ENCODE results near the gene BRIP1. TPM values are rescaled to one million over a fixed set of nuclear protein-coding genes. Genes with fewer than 3 reads are reported as not detected.

The BRIP1 gene
- total and polyA plus RNA-seq, 2 donors (not counting 3 experiments of a cell fraction or from before 2014, with no cell fraction given): 1.8 to 12.1 TPM

- Histone ChIP-seq H3K9ac (replicated peaks; ENCODE audit: extremely low read depth, insufficient read depth, low read length) (no peak overlapping the region), H4K20me1 (replicated peaks; ENCODE audit: control insufficient read depth, extremely low read depth, insufficient read depth, low read length) (no peaks in the 10 kb centered on the region), H3K4me1 (ENCODE audit: control insufficient read depth, extremely low read depth, insufficient read depth, low read length) (no peaks in the 10 kb centered on the region), H2AFZ (ENCODE audit: low read depth, low read length) (no peak overlapping the region), H3K27me3 (ENCODE audit: control insufficient read depth in 2 of 2, insufficient read depth in 2 of 2, low read length in 2 of 2) (no peaks in the 10 kb centered on the region), H3K4me3 (replicated peaks in 1 of 3; ENCODE audit: insufficient read depth in 1 of 3, low read depth in 1 of 3, low read length in 3 of 3) (no peak overlapping the region), H3K27ac (ENCODE audit: insufficient read depth, low read depth, low read length) (no peak overlapping the region), H3K36me3 (ENCODE audit: control insufficient read depth in 2 of 2, extremely low read depth in 1 of 2, insufficient read depth in 2 of 2, low read length in 2 of 2) (peaks cover 0 to 2% of the 10 kb centered on the region in 2 experiments), H3K4me2 (ENCODE audit: insufficient read depth, low read length) (no peak overlapping the region), H3K9me1 (replicated peaks; ENCODE audit: control insufficient read depth, extremely low read depth, insufficient read depth, low read length) (no peaks in the 10 kb centered on the region), H3K79me2 (ENCODE audit: control insufficient read depth, insufficient read depth, low read length) (no peaks in the 10 kb centered on the region), H3K9me3 (replicated peaks; ENCODE audit: control insufficient read depth, insufficient read depth, low read length) (no peaks in the 10 kb centered on the region)
- no TSS peak for BruUV-seq (replicated peaks)
- ChIA-PET POLR2A (no interaction called here), CTCF (interaction anchor here (0.7 to 1.1 kb wide), 2 partner anchors 16 to 32 kb away, joined by 3 read pairs; no protein-coding TSS in a partner anchor)
- no peak for TF ChIP-seq JUN (IDR thresholded peaks at IDR 0.05; ENCODE audit: borderline replicate concordance, insufficient read depth, insufficient read length, low read depth)
- dilution Hi-C loops (cut with MboI; ENCODE audit: extremely low pct_ligation_motif_present, low sequenced_read_pairs) (no loop called here), intact Hi-C loops (cut with micrococcal nuclease) (no loop called here)
- DNase-seq (ENCODE audit: low read depth, low spot score): no peak
- no peak for FAIRE-seq
These were observed 50.6 kb downstream of the BRIP1 start for GRCh38 chr17:61812747-61813146.

DNA sequence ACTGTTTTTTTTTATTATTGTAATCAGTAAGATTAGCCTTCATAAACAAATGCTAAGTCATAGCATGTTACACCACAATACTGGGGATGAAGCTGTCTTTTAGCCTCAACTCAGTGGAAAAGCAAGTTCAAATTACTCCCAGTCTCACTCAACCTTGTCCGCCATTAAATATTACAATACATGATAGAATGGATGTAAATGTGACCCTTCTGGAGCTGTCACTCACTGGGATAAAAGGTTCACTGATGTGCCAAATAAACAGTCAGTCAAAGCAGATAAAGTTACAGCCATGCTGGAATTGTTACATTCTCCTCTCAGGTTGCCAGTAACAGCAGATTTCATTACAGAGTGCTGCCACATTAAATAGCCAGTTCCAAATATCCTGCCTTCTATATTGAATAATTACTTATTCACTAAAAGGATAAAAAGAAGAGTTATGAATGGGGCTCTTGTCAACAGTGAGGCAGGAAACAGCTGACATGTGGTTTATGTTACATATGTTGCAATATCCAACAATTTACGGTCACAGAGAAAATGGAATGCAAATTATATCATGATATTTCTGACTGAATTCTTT, 53.4 kb downstream of the BRIP1 start:
- intact Hi-C loops (cut with micrococcal nuclease) (no loop called here), dilution Hi-C loops (cut with MboI; ENCODE audit: extremely low pct_ligation_motif_present, low sequenced_read_pairs) (no loop called here)
- Histone ChIP-seq H3K79me2 (ENCODE audit: control insufficient read depth, insufficient read depth, low read length) (no peaks in the 10 kb centered on the region), H3K4me1 (ENCODE audit: control insufficient read depth, extremely low read depth, insufficient read depth, low read length) (no peaks in the 10 kb centered on the region), H2AFZ (ENCODE audit: low read depth, low read length) (no peak overlapping the region), H3K4me3 (replicated peaks in 1 of 3; ENCODE audit: insufficient read depth in 1 of 3, low read depth in 1 of 3, low read length in 3 of 3) (no peak overlapping the region), H3K9ac (replicated peaks; ENCODE audit: extremely low read depth, insufficient read depth, low read length) (no peak overlapping the region), H3K9me3 (replicated peaks; ENCODE audit: control insufficient read depth, insufficient read depth, low read length) (no peaks in the 10 kb centered on the region), H3K4me2 (ENCODE audit: insufficient read depth, low read length) (no peak overlapping the region), H3K9me1 (replicated peaks; ENCODE audit: control insufficient read depth, extremely low read depth, insufficient read depth, low read length) (no peaks in the 10 kb centered on the region), H3K36me3 (ENCODE audit: control insufficient read depth in 2 of 2, extremely low read depth in 1 of 2, insufficient read depth in 2 of 2, low read length in 2 of 2) (no peaks in the 10 kb centered on the region), H3K27me3 (ENCODE audit: control insufficient read depth in 2 of 2, insufficient read depth in 2 of 2, low read length in 2 of 2) (no peaks in the 10 kb centered on the region), H3K27ac (ENCODE audit: insufficient read depth, low read depth, low read length) (no peak overlapping the region), H4K20me1 (replicated peaks; ENCODE audit: control insufficient read depth, extremely low read depth, insufficient read depth, low read length) (no peaks in the 10 kb centered on the region)
- TF ChIP-seq, protein P1, sequence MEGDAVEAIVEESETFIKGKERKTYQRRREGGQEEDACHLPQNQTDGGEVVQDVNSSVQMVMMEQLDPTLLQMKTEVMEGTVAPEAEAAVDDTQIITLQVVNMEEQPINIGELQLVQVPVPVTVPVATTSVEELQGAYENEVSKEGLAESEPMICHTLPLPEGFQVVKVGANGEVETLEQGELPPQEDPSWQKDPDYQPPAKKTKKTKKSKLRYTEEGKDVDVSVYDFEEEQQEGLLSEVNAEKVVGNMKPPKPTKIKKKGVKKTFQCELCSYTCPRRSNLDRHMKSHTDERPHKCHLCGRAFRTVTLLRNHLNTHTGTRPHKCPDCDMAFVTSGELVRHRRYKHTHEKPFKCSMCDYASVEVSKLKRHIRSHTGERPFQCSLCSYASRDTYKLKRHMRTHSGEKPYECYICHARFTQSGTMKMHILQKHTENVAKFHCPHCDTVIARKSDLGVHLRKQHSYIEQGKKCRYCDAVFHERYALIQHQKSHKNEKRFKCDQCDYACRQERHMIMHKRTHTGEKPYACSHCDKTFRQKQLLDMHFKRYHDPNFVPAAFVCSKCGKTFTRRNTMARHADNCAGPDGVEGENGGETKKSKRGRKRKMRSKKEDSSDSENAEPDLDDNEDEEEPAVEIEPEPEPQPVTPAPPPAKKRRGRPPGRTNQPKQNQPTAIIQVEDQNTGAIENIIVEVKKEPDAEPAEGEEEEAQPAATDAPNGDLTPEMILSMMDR (IDR thresholded peaks at IDR 0.05; ENCODE audit: extremely low read depth in 1 of 2, insufficient read depth in 1 of 2, low read depth in 1 of 2, low read length in 2 of 2): no peak
- no peak for TF ChIP-seq EZH2 (IDR thresholded peaks at IDR 0.05; ENCODE audit: borderline replicate concordance, low read depth, low read length, severe bottlenecking)
- no peak for TF ChIP-seq MYC (IDR thresholded peaks at IDR 0.05; ENCODE audit: low read depth, low read length)
- no peak for TF ChIP-seq MAX (IDR thresholded peaks at IDR 0.05; ENCODE audit: insufficient read depth, insufficient read length)
- no peak for TF ChIP-seq FOS (IDR thresholded peaks at IDR 0.05; ENCODE audit: borderline replicate concordance, insufficient read depth, low read length)
- TF ChIP-seq GATA2 (IDR thresholded peaks at IDR 0.05; ENCODE audit: insufficient read depth, insufficient read length, low read depth, low read length): no peak
- TF ChIP-seq POLR2AphosphoS5 (IDR thresholded peaks at IDR 0.05; ENCODE audit: insufficient read depth, low read depth, low read length): no peak
- TF ChIP-seq JUN (IDR thresholded peaks at IDR 0.05; ENCODE audit: borderline replicate concordance, insufficient read depth, insufficient read length, low read depth): no peak
- no peak for TF ChIP-seq POLR2A (IDR thresholded peaks at IDR 0.05; ENCODE audit: low read depth, low read length)
- DNase-seq (ENCODE audit: low read depth, low spot score) (no peak), FAIRE-seq (no peak)
- no TSS peak for BruUV-seq (replicated peaks)
- CTCF ChIA-PET: no interaction called here
- POLR2A ChIA-PET: no interaction called here
